Panc1 (cell line): ENCODE measurements around the gene EIF3B.

Experiments used
- POLR2AphosphoS5 ChIP-seq: IDR thresholded peaks from 2 replicates; pipeline ENCODE4 v1.6.1; 2012; ENCODE audit warnings: mild to moderate bottlenecking, low read depth, low read length, moderate library complexity
- SIN3A ChIP-seq: IDR thresholded peaks from 2 replicates; pipeline ENCODE4 v1.6.1; 2012; ENCODE audit warnings: low read depth, mild to moderate bottlenecking, low read length, moderate library complexity, borderline replicate concordance; ENCODE audit not compliant: insufficient read depth
- TCF7L2 ChIP-seq: IDR thresholded peaks from 2 replicates; pipeline ENCODE4 v1.6.1; 2011; ENCODE audit warnings: mild to moderate bottlenecking, low read depth, low read length, inconsistent platforms
- TF ChIP-seq, protein P1 (sequence below): fragments of 450-650 bp; IDR thresholded peaks from 2 replicates; pipeline ENCODE4 v1.5.1; 2017; ENCODE audit warnings: mild to moderate bottlenecking
- TF ChIP-seq, protein P2 (sequence below), 2 experiments: IDR thresholded peaks; 2 replicates each; pipeline ENCODE4 v1.6.1; 2011 to 2012; ENCODE audit warnings: low read depth in 2 of 2, control low read depth in 1 of 2, low read length in 1 of 2, mild to moderate bottlenecking in 1 of 2, moderate library complexity in 1 of 2; ENCODE audit not compliant: insufficient read depth in 1 of 2

DNA sequence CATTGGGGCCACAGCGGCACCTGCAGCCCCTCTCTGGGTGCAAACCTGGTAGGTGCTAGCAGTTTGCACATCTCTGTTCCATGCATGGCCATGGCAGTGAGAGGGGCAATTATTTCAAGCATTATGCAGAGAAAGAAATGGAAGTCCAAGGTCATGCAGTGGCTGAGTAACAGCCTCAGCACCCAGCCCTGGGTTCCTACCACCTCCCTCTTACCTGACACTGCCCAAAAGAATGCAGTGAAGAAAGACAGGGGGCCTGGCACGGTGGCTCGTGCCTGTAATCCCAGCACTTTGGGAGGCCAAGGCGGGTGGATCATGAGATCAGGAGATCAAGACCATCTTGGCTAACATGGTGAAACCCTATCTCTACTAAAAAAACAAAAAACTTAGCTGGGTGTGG lies 43.9 kb downstream of the EIF3B start:
- TF ChIP-seq, protein P1, sequence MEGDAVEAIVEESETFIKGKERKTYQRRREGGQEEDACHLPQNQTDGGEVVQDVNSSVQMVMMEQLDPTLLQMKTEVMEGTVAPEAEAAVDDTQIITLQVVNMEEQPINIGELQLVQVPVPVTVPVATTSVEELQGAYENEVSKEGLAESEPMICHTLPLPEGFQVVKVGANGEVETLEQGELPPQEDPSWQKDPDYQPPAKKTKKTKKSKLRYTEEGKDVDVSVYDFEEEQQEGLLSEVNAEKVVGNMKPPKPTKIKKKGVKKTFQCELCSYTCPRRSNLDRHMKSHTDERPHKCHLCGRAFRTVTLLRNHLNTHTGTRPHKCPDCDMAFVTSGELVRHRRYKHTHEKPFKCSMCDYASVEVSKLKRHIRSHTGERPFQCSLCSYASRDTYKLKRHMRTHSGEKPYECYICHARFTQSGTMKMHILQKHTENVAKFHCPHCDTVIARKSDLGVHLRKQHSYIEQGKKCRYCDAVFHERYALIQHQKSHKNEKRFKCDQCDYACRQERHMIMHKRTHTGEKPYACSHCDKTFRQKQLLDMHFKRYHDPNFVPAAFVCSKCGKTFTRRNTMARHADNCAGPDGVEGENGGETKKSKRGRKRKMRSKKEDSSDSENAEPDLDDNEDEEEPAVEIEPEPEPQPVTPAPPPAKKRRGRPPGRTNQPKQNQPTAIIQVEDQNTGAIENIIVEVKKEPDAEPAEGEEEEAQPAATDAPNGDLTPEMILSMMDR, result no peak
- TF ChIP-seq SIN3A (no peak), POLR2AphosphoS5 (no peak), TCF7L2 (no peak)
- TF ChIP-seq, protein P2, sequence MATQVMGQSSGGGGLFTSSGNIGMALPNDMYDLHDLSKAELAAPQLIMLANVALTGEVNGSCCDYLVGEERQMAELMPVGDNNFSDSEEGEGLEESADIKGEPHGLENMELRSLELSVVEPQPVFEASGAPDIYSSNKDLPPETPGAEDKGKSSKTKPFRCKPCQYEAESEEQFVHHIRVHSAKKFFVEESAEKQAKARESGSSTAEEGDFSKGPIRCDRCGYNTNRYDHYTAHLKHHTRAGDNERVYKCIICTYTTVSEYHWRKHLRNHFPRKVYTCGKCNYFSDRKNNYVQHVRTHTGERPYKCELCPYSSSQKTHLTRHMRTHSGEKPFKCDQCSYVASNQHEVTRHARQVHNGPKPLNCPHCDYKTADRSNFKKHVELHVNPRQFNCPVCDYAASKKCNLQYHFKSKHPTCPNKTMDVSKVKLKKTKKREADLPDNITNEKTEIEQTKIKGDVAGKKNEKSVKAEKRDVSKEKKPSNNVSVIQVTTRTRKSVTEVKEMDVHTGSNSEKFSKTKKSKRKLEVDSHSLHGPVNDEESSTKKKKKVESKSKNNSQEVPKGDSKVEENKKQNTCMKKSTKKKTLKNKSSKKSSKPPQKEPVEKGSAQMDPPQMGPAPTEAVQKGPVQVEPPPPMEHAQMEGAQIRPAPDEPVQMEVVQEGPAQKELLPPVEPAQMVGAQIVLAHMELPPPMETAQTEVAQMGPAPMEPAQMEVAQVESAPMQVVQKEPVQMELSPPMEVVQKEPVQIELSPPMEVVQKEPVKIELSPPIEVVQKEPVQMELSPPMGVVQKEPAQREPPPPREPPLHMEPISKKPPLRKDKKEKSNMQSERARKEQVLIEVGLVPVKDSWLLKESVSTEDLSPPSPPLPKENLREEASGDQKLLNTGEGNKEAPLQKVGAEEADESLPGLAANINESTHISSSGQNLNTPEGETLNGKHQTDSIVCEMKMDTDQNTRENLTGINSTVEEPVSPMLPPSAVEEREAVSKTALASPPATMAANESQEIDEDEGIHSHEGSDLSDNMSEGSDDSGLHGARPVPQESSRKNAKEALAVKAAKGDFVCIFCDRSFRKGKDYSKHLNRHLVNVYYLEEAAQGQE (IDR thresholded peaks at IDR 0.05; ENCODE audit: insufficient read depth in 1 of 2, low read depth in 2 of 2, low read length in 1 of 2), result no peak
